NCI-H128 (cell line): ENCODE data around the gene DMRT2.
A peak's percentile ranks its signal among the peaks of the same experiment; 100 is the strongest.

Experiments
- DNase-seq: peaks from one replicate; lab custom pipeline; 2025; ENCODE audit not compliant: unreplicated experiment; lab: John Stamatoyannopoulos, UW

DMRT2 gene

GRCh38 chr9:1046639-1047572 lies 3.3 kb upstream of the DMRT2 start:
- no peak for DNase-seq

- no peak for DNase-seq
Observed at GRCh38 chr9:1047591-1048230, 2.4 kb upstream of the DMRT2 start.

- DNase-seq: no peak
Observed at GRCh38 chr9:1048231-1048619, 1.9 kb upstream of the DMRT2 start.

- no peak for DNase-seq
Observed at GRCh38 chr9:1048811-1049210, 1.3 kb upstream of the DMRT2 start.

GRCh38 chr9:1049641-1050040 lies 516 bp upstream of the DMRT2 start:
- DNase-seq: peak; percentile 33

- no peak for DNase-seq
Observed at GRCh38 chr9:1051210-1051583, 1.0 kb downstream of the DMRT2 start.

GRCh38 chr9:1051584-1052275 lies 1.6 kb downstream of the DMRT2 start:
- DNase-seq: no peak

GRCh38 chr9:1052365-1053281 lies 2.5 kb downstream of the DMRT2 start:
- no peak for DNase-seq

- no peak for DNase-seq
Observed at GRCh38 chr9:1053282-1053621, 3.1 kb downstream of the DMRT2 start.

- DNase-seq: no peak
Observed at GRCh38 chr9:1053986-1054425, 3.8 kb downstream of the DMRT2 start.

- DNase-seq: no peak
Observed at GRCh38 chr9:1055166-1055565, 5.0 kb downstream of the DMRT2 start.

- no peak for DNase-seq
Observed at GRCh38 chr9:1057910-1058309, 7.8 kb downstream of the DMRT2 start.

GRCh38 chr9:1058826-1059487 lies 8.8 kb downstream of the DMRT2 start:
- DNase-seq: no peak

- DNase-seq: no peak
Observed at GRCh38 chr9:1065130-1065529, 15.0 kb downstream of the DMRT2 start.

- DNase-seq: no peak
Observed at GRCh38 chr9:1070692-1071091, 20.5 kb downstream of the DMRT2 start.

GRCh38 chr9:1071730-1072129 lies 21.6 kb downstream of the DMRT2 start:
- no peak for DNase-seq

GRCh38 chr9:1073497-1073896 lies 23.3 kb downstream of the DMRT2 start:
- no peak for DNase-seq

- DNase-seq: no peak
Observed at GRCh38 chr9:1077616-1078015, 27.5 kb downstream of the DMRT2 start.

GRCh38 chr9:1083325-1083913 lies 33.3 kb downstream of the DMRT2 start:
- DNase-seq: peak; percentile 30

GRCh38 chr9:1085086-1085485 lies 34.9 kb downstream of the DMRT2 start:
- DNase-seq: no peak
